GM12873 (cell line): ENCODE data around the gene GPR171.

ENCODE experiments used
- TF ChIP-seq, protein P1 (sequence below): IDR thresholded peaks from 2 replicates; pipeline ENCODE4 v1.5.1; 2012; ENCODE audit warnings: low read depth, mild to moderate bottlenecking, moderate library complexity, low read length, control low read depth; ENCODE audit not compliant: insufficient read depth; ENCODE audit errors: missing control alignments

GPR171 gene

DNA sequence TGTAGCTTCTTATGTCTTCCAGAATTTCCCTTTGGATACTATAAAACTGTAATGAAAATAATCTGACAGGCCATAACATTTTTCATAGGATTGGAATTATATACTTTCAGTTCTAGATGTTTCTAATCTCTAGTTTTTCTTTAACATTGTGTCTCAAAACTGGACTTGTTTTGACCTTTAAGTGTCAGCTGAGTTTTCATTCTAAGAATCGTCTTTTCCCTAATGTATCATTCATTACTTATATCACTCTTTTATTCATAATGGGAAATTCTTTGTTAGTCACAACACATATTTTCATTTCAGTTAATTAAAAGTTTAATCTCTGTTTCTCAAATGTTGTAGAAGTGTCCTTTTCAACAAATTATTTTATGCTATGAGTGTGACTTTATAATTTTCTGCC lies 11.9 kb downstream of the GPR171 start:
- TF ChIP-seq, protein P1, sequence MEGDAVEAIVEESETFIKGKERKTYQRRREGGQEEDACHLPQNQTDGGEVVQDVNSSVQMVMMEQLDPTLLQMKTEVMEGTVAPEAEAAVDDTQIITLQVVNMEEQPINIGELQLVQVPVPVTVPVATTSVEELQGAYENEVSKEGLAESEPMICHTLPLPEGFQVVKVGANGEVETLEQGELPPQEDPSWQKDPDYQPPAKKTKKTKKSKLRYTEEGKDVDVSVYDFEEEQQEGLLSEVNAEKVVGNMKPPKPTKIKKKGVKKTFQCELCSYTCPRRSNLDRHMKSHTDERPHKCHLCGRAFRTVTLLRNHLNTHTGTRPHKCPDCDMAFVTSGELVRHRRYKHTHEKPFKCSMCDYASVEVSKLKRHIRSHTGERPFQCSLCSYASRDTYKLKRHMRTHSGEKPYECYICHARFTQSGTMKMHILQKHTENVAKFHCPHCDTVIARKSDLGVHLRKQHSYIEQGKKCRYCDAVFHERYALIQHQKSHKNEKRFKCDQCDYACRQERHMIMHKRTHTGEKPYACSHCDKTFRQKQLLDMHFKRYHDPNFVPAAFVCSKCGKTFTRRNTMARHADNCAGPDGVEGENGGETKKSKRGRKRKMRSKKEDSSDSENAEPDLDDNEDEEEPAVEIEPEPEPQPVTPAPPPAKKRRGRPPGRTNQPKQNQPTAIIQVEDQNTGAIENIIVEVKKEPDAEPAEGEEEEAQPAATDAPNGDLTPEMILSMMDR, result no peak

DNA sequence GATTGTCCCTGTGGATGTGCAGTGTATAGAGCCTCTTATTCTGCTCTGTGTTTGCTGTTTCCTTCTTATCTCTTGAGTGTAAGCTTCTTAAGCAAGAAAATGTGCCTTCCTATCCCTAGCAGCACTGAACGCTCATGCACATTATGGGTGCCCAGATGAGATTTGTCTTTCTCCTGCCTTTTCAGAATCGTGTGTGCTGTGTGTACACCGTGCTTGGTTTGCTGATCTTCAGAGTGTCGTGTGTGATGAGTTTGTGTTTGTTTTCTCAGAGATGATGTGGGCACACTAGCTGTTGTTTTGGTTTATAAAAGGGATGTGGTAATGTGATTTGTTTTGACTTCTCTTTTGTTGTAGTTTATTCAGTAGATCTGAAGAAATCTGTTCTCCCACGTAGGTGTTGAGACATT lies 19.7 kb downstream of the GPR171 start:
- TF ChIP-seq, protein P1, result no peak

DNA sequence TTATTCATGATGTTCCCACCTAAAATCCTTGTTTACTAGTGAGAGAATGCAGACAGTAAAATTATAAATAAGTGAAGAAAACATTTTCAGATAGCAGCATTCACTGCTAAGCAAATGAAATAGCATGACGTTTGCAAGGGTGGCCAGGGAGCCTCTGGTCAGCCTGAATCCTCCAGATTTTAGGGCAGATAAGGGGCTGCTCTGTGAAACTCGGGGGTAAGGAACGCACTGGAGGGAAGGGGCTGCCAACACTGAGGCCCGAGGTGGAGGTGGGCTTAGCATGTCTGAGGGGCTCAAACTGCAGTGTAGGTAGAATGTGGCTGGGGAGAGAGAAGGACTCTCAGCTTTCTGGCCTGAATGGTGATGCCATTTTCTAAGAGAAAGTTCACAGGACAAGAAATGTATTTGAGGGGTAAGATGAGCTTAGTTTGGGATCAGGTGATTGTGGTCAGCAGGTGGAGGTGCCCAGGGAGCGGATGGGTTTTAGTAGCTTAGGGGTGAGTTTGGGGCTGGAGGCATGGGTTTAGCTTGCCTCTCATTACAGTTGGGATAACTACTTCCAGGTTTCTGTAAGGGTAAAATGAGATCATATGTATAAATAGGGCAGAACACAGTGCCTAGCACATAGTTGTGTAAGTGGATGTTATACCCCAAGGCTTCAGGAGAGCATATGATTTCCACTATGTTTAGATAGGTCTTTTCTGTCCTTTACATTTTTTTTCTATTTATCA lies 20.5 kb downstream of the GPR171 start:
- TF ChIP-seq, protein P1, result no peak

DNA sequence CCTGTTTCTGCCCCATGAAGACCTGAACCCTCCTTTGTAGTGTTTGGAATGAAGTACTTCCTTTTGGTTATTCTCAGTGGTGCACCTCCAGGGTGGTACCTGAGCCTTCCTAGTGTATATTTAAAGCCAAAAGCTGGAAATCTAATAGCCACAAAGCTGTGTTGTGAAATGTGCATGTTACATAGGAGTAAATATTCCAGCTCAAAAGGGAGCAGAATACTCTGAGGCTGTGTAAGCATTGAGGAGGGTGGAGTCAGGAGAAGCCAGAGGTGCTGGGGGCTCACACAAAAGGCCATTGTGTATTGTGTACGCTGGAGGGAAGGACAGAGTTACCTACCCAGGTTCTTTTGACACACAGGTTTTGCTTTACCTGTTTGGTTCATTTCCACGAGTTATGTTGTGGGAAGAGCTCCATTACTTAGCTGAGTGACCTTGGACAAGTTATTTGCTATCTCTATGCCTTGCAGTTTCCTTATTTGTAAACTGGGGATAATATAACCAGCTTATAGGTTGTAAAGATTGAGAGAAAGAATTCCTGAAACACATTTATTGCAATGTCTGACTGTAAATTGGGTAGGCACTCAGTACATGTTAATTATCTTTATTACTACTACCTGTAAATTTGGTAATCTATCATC lies 24.7 kb downstream of the GPR171 start:
- TF ChIP-seq, protein P1, result no peak

DNA sequence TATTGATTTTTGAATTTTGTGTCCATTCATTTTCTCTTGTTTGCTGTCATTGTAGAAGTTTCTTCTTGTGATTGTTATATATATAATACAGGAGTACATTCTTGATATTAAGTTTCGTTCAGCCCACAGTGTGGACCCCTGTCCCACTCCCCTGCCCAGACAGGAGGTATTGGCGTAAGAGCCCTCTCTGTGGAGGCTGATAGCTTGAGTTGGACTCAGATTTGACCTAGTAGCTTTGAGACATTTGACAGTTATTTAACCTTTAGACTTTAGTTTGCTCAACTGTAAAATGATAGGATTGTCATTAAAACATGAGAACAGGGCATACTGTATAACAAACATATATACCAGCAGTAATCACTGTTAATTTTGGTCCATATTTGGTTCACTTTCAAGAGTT lies 27.1 kb downstream of the GPR171 start:
- TF ChIP-seq, protein P1, result no peak

DNA sequence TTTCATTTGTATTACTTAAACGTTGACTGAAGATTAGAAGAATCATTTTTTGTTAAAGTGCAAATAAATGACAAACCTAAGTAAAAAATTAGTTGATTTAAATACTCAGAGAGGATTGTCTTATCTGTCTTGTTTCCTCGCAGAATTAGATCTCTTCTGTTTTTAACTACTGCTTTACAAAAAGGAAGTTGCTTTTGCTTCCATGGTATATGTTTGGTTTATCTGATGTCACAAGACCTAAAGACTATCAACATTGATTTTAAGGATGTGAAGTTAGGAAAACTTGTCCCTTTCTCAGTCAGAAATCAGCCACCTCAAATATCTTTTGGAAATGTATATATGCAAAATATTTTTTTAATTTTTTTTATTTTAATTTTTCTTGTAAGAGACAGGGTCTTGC lies 28.7 kb downstream of the GPR171 start:
- TF ChIP-seq, protein P1, result no peak

DNA sequence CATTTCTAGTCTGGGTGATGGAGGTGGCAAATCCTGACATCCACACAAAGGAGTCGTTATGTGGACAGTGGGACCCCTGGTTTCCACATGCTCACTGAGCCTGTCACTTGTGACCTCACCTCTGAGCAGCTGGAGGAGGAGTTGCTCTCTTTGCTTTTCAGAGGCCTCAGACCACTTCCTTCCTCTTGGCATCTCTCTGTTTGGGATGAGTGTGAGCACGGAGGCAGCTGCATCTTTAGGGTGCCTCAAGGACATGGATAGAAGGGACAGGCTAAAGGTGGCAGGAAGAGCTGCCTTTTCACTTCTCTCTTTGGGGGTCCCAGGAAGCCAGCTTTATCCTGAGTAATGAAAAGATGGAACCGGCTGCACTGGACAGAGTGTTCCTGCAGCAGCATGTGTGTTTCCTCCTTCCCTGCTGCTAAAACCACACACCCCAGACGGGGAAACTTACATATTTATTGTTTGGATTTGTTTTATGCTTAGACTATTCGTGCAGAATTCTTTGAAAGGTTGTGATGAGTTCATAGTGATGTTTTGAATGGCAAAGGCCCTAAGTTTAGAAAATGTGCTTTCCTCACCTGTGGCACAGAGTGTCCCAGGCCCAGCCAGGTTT lies 31.8 kb downstream of the GPR171 start:
- TF ChIP-seq, protein P1, result no peak
